GM12891 (cell line): Measurements from ENCODE around the gene FHIT.

ENCODE experiments used
- DNase-seq: peaks from one replicate; pipeline ENCODE4 v3.0.0; 2011; ENCODE audit warnings: low spot score; ENCODE audit not compliant: insufficient read length
- FAIRE-seq: peaks from 2 replicates; lab custom pipeline; 2011; peaks lifted over from hg19 to GRCh38; lab: Jason Lieb, UNC
- PAX5 ChIP-seq: IDR thresholded peaks from 2 replicates; pipeline ENCODE4 v1.6.1; 2011; ENCODE audit warnings: low read length, moderate library complexity, mild to moderate bottlenecking; ENCODE audit not compliant: insufficient read depth, severe bottlenecking
- POLR2A ChIP-seq: IDR thresholded peaks from 2 replicates; pipeline ENCODE4 v1.6.1; 2011; ENCODE audit warnings: low read depth, low read length, control low read depth
- POLR2AphosphoS5 ChIP-seq: IDR thresholded peaks from 2 replicates; pipeline ENCODE4 v1.6.1; 2011; ENCODE audit warnings: low read depth, low read length, control low read depth
- POU2F2 ChIP-seq: IDR thresholded peaks from 2 replicates; pipeline ENCODE4 v1.6.1; 2011; ENCODE audit warnings: low read depth, mild to moderate bottlenecking, control low read depth, low read length, moderate library complexity
- SPI1 ChIP-seq: IDR thresholded peaks from 2 replicates; pipeline ENCODE4 v1.6.1; 2011; ENCODE audit warnings: low read depth, low read length, control low read depth
- TAF1 ChIP-seq: IDR thresholded peaks from 2 replicates; pipeline ENCODE4 v1.6.1; 2011; ENCODE audit warnings: low read depth, low read length, control low read depth

The FHIT gene

DNA sequence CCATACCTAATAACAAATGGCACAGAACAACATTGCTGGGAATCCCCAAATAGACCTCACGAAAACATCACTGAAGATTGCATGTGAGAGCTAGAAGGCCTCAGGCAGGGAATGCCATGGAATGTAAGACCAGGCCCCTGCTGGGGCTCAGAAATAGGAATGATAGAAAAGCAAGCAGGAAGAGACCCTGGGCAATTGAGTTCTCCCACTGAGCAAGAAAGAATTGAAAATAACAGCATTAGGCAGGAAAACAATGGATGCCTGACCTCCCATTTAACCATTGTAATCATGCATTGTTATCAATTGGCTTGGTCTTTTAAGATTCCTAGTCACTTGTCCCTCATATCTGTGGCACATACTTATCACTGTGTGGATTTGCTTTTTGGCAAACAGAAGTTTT, 581.6 kb downstream of the FHIT start:
- no peak for FAIRE-seq
- no peak for DNase-seq
- TF ChIP-seq POU2F2 (no peak), SPI1 (no peak), TAF1 (no peak), PAX5 (no peak), POLR2AphosphoS5 (no peak), POLR2A (no peak)

DNA sequence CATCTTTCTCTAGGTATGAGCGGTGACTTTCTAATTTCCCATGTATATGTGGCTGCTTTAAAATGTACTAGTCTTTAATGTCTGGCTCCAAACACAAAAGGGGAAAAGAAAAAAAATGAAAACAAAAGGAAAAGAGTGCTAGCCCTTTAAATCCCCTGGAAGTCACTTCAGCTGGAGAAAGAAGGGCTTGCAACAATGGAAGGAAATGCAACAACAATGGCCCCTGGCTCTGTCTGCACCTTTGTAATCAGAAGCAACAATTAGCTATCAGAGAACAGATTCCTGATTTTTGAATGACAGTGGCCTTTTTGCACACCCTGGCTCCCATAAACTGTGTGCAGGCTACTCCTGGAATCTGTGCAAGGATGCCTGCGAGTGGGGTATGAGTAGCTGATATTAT, 591.2 kb downstream of the FHIT start:
- no peak for TF ChIP-seq TAF1
- FAIRE-seq (no peak), DNase-seq (no peak)

- FAIRE-seq (no peak), DNase-seq (no peak)
Measured at GRCh38 chr3:60659098-60659497, 592.2 kb downstream of the FHIT start.

DNA sequence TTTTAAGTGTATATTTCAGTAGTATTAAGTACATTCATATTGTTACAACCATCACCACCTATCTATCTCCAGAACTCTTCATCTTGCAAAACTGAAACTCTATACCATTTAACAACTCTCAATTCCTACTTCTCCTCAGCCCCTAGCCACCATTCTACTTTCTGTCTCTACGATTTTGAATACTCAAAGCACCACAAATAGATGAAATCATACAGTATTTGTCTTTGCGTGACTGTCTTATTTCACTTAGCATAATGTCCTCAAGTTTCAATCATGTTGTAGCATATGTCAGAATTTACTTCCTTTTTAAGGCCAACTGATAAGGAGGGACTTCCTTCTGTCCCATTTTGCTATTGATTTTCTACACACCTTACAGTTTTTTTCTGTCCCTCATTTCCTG, 593.3 kb downstream of the FHIT start:
- TF ChIP-seq SPI1 (peak; percentile 84), POLR2A (no peak), TAF1 (no peak), POU2F2 (no peak; the same call in 1 of the 2 replicates)
- DNase-seq (no peak), FAIRE-seq (peak; percentile 78)

More at GRCh38 chr3:60659098-60659497, 592.2 kb downstream of the FHIT start:
- no peak for TF ChIP-seq POLR2AphosphoS5
- no peak for TF ChIP-seq POLR2A
- TF ChIP-seq PAX5: no peak
- no peak for TF ChIP-seq POU2F2
- TF ChIP-seq TAF1: no peak
- TF ChIP-seq SPI1: no peak

GRCh38 chr3:60652829-60653228, 598.4 kb downstream of the FHIT start:
- DNase-seq (no peak), FAIRE-seq (no peak)
- TF ChIP-seq POLR2AphosphoS5 (no peak), POLR2A (no peak), PAX5 (no peak), POU2F2 (no peak), SPI1 (peak; percentile 32; the same call in 1 of the 2 replicates), TAF1 (no peak)

DNA sequence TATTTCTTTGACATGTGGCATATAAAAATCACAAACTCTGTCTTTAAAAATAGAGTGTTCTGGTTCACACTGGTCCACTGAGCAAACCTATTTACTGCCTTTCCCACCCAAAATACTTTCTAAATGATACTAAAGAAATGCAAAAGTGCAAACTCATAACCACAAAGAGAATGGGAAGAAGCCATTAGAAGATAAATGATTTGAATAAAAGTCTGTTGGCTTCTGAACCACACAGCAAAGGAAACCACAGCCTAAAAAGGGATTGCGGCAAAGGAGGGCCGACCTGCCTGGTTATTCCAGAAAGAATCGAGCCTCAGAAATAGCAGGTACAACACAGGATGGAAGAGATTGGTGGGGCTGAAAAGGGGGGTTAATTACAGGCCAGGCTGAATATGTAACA, 599.5 kb downstream of the FHIT start:
- TF ChIP-seq PAX5 (no peak), POLR2AphosphoS5 (no peak), POU2F2 (no peak), SPI1 (no peak), POLR2A (no peak), TAF1 (no peak)
- DNase-seq (no peak), FAIRE-seq (peak; percentile 5)

- TF ChIP-seq POU2F2: no peak
- TF ChIP-seq PAX5: no peak
- TF ChIP-seq POLR2A: no peak
- no peak for TF ChIP-seq TAF1
- no peak for TF ChIP-seq POLR2AphosphoS5
- no peak for TF ChIP-seq SPI1
- DNase-seq: no peak
- no peak for FAIRE-seq
Measured at GRCh38 chr3:60650171-60650570, 601.1 kb downstream of the FHIT start.

DNA sequence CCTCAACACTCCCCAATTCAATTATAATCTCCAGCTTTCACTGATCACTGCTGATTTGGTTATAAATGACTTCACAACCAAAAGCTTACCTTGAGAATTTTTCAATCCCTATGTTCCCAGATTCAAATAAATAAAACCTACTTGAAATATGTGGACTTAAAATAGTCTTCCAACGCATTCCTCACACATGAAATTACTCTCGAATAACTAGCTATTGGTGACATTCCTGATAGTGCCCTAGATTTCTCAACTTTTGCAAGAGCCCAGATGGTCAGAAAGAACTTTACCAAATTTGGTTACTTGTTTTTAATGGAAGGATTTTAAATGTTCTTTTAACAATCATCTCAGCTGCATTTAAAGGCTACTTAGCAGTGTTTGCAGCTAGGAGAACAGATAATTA, 605.5 kb downstream of the FHIT start:
- no peak for FAIRE-seq
- TF ChIP-seq POU2F2 (no peak), TAF1 (no peak), POLR2A (no peak)
- no peak for DNase-seq

DNA sequence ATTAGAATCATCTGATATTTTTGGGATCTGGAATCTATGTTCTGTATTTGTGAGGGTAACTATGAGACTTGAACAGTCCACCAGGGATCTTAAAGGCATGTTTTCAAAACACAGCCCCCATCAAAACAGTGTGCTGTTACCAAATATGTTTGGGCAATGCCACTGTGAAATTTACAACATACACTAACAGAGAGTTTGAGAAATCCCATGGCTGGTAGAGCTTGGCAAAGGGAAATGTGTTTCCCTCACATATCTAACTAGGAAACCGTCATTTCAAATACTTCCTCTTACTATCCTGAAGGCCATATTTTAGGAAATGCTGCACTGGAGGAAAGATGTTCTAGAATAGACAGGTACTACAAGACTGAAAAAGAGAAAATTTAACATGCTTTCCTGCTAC, 607.4 kb downstream of the FHIT start:
- DNase-seq: no peak
- no peak for FAIRE-seq
- TF ChIP-seq POLR2A: no peak
- TF ChIP-seq SPI1: no peak
- no peak for TF ChIP-seq TAF1
- no peak for TF ChIP-seq POLR2AphosphoS5
- no peak for TF ChIP-seq POU2F2
- no peak for TF ChIP-seq PAX5

- DNase-seq: no peak
- no peak for TF ChIP-seq POLR2A
- no peak for TF ChIP-seq TAF1
- no peak for TF ChIP-seq POU2F2
- no peak for TF ChIP-seq PAX5
- TF ChIP-seq POLR2AphosphoS5: no peak
- TF ChIP-seq SPI1: no peak
- no peak for FAIRE-seq
Measured at GRCh38 chr3:60641354-60641753, 609.9 kb downstream of the FHIT start.

DNA sequence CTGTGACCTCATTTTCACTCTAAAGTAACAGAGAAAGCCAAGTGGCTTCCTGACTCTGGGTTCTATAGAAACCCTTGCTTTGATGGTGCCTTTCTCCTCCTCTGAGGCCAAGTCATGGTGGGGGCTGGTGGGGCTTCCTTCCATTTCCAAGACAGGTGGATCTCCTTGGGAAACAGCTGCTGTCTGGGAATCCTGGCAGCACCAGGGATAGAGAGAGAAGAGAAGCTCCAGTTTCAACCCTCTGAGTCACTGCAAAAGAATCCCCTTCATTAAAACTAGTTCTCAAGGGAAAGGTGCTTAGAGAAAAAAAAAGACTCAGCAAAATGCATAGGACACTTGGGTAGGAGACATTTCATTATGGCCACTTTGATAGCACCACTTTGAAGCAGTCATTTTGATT, 614.4 kb downstream of the FHIT start:
- TF ChIP-seq PAX5 (no peak), POLR2A (no peak), SPI1 (no peak), POLR2AphosphoS5 (no peak)
- no peak for FAIRE-seq
- no peak for DNase-seq

- FAIRE-seq (no peak), DNase-seq (no peak)
- TF ChIP-seq PAX5 (no peak), POU2F2 (no peak), TAF1 (no peak), POLR2AphosphoS5 (no peak), SPI1 (no peak), POLR2A (no peak)
Measured at GRCh38 chr3:60633644-60634043, 617.6 kb downstream of the FHIT start.
